Fibroblast of the aortic adventitia (primary cell): ENCODE measurements around the gene PHYHIPL. TPM values are rescaled to one million over a fixed set of nuclear protein-coding genes. Genes with fewer than 3 reads are reported as not detected.

Experiments
- DNase-seq: peaks from one replicate; pipeline ENCODE4 v3.0.0-alpha.2; 2010; ENCODE audit warnings: low read depth
- H3K4me3 ChIP-seq: 2 replicates; pipeline ENCODE4 v1.5.1; 2011; ENCODE audit warnings: low read depth, mild to moderate bottlenecking, control low read depth, low read length, moderate library complexity
- total RNA-seq: library from RNA; depleted of rRNA; stranded (reverse); fragments of >200 nt; gene quantifications from 2 replicates; pipeline ENCODE4 v1.2.3, GENCODE V29; 2012; ENCODE audit warnings: low replicate concordance
- TF ChIP-seq, protein P1 (sequence below): IDR thresholded peaks from 2 replicates; pipeline ENCODE4 v1.5.1; 2011; ENCODE audit warnings: mild to moderate bottlenecking, low read length, control low read depth, inconsistent platforms; ENCODE audit not compliant: insufficient read depth

PHYHIPL gene
- total RNA-seq, 1 donor, result not detected

DNA sequence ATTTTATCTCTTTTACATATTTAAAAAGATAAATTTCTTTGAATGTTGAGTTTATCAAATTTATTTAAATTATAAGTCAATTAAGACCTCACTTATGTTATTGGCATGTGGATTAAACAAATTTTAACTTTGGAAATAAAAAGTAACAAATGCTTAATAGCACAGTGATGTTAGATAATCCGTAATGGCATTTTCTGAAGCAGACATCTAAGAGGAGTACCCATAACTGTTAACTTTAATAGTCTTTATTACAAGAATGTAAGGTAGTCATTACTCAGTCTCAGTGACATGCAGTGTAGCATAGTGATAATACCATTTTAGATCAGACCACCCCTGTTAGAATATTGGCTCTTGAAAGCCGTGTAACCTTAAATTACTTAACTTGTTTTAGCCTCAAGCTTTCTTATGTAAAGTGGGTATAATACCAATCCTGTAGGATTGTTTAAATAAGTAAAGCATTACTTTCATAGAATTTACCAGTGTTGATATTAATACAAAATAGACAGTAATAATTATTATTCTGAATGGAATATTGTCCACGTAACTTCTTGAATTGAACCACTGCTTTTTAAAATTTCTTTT, 4.3 kb downstream of the PHYHIPL start:
- TF ChIP-seq, protein P1, sequence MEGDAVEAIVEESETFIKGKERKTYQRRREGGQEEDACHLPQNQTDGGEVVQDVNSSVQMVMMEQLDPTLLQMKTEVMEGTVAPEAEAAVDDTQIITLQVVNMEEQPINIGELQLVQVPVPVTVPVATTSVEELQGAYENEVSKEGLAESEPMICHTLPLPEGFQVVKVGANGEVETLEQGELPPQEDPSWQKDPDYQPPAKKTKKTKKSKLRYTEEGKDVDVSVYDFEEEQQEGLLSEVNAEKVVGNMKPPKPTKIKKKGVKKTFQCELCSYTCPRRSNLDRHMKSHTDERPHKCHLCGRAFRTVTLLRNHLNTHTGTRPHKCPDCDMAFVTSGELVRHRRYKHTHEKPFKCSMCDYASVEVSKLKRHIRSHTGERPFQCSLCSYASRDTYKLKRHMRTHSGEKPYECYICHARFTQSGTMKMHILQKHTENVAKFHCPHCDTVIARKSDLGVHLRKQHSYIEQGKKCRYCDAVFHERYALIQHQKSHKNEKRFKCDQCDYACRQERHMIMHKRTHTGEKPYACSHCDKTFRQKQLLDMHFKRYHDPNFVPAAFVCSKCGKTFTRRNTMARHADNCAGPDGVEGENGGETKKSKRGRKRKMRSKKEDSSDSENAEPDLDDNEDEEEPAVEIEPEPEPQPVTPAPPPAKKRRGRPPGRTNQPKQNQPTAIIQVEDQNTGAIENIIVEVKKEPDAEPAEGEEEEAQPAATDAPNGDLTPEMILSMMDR, result no peak

DNA sequence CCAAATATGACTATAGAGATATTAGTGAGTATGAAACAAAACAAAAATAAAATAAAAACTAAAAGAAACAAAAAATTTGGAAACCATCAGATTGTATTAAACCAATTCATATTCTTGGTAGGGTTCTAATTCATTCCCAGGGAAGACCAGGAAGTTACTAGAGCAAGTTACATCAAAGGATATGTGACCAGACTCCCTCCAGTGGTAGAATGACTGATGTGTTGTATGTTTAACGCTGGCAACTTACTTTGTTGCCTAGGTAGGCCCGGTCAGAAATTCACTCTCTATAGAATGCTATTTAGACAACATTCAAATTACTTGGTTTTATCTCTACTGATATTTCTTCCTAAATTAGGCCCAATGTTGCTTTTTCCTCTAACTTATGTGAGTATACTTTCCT, 5.2 kb downstream of the PHYHIPL start:
- no peak overlapping the region for H3K4me3 ChIP-seq
- peak; percentile 72 for DNase-seq
- TF ChIP-seq, protein P1, result peak; percentile 42

More for the DNA sequence above, 4.3 kb downstream of the PHYHIPL start:
- no peak overlapping the region for H3K4me3 ChIP-seq
- no peak for DNase-seq

DNA sequence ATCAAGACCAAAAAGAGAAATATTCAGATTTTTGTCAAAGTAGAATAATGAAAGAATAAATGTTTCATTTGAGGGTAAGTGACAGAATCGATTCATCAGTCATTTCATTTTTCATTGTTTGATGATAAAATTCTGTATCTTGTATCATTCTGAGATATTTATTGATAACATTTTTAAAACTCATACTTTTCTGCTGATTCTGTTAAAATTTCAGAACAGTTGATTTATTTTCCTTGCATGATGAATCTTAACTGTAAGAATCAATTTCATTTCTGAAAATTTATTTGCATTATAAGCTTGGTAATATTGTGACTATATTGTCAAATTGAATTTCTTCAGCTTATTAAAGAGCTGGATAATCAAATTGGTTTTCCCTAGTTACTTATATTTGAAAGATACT, 13.9 kb downstream of the PHYHIPL start:
- no peak overlapping the region for H3K4me3 ChIP-seq
- TF ChIP-seq, protein P1, result no peak
- no peak for DNase-seq

DNA sequence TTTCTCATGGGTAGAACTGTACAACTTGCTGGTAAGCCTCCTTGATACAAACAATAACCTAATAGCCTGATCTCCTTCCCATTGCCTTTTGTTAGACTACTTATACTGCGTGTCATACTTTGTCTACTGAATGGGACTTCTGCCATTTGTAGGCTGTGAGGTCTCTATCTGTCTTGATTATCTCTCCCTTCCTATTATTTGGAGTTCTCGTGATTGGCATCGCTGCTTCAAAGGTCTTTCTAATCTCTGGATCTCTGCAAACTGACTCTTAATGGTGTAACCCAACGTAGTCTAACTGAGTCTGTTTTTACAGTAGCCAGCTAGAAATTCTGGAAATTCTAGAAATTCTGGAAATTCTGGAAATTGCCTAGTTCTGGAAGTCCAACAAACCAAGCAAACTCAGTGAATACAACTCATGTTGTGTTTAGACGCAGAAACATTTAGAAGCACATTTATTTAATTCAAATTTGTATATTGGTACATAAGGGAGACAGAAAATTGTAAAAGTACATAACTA, 29.8 kb downstream of the PHYHIPL start:
- no peak overlapping the region for H3K4me3 ChIP-seq

DNA sequence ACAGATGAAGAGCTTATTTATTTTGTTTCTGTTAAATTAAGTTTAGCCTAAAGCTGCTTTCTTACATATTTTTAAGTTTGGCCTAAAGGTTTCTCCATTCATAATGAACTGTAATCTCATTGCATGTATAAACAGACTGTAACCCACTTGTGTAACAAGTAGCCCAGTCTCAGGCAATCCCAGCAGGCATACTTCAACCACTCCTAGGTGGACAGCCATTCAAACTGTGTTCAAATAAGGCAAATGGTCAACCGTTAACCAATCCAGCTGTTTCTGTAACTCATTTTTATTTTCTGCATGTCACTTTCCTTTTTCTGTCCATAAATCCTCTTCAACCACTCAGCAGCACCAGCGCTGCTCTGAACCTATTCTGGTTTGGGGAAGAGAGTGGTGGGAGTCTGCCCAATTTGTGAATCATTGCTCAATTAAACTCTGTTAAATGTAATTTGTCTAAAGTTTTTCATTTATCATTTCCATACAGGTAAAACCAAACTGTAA, 35.9 kb downstream of the PHYHIPL start:
- no peak overlapping the region for H3K4me3 ChIP-seq
- TF ChIP-seq, protein P1, result no peak
- DNase-seq, result no peak

More for the DNA sequence above, 29.8 kb downstream of the PHYHIPL start:
- no peak for DNase-seq
- TF ChIP-seq, protein P1, result no peak

DNA sequence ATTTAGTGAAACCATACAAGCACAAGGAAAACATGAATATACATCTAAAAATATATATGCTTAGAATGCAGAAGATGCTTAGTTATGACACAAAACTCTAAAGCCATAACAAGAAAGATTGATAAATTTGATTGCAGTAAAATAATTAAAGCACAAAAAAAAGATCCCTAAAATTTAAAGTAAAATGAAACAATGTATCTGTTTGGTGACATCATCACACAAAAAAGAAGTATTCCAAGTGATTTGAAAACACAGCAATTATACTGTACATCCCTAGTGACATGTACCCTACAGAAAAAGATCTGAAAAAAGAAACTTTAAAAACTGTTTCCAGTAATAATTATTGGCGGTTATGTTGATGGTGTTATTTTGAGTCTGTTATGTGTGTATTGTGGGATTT, 37.7 kb downstream of the PHYHIPL start:
- TF ChIP-seq, protein P1, result no peak
- DNase-seq, result no peak
- H3K4me3 ChIP-seq, result no peak overlapping the region
